Type B pancreatic cell (in vitro differentiated cells): Measurements from ENCODE around the gene GIMAP5. TPM values are rescaled to one million over a fixed set of nuclear protein-coding genes. Genes with fewer than 3 reads are reported as not detected.

ENCODE experiments used
- DNase-seq: peaks from one replicate; pipeline ENCODE4 v3.0.0; 2021; ENCODE audit warnings: mixed read lengths; ENCODE audit not compliant: unreplicated experiment; ENCODE audit errors: extremely low spot score
- H3K27ac Mint-ChIP-seq: 2 replicates; pipeline ENCODE4 v1.8.0; 2021; ENCODE audit warnings: mild to moderate bottlenecking, mixed read lengths
- H3K27me3 Mint-ChIP-seq: 2 replicates; pipeline ENCODE4 v1.8.0; 2021; ENCODE audit warnings: mixed read lengths
- H3K36me3 Mint-ChIP-seq: 2 replicates; pipeline ENCODE4 v1.8.0; 2021; ENCODE audit warnings: mixed read lengths
- H3K4me1 Mint-ChIP-seq: one replicate; pipeline ENCODE4 v1.8.0; 2021; ENCODE audit warnings: mixed read lengths; ENCODE audit not compliant: unreplicated experiment
- H3K4me3 Mint-ChIP-seq: 2 replicates; pipeline ENCODE4 v1.8.0; 2021; ENCODE audit warnings: mild to moderate bottlenecking, mixed read lengths
- H3K9me3 Mint-ChIP-seq: 2 replicates; pipeline ENCODE4 v1.8.0; 2021; ENCODE audit warnings: mixed read lengths
- CTCF ChIP-seq: fragments of 200-600 bp; sonication (generic); conservative IDR thresholded peaks from 2 replicates; pipeline ENCODE4 v1.5.0; 2021; ENCODE audit warnings: antibody characterized with exemption, mild to moderate bottlenecking
- total RNA-seq: library from RNA; stranded (reverse); gene quantifications from 2 replicates; pipeline ENCODE4 v1.2.1, GENCODE V29; 2021; ENCODE audit warnings: low replicate concordance

Gene GIMAP5
- total RNA-seq, 1 donor from 2014 or later: not detected

- H3K27me3 Mint-ChIP-seq: peaks cover 13% of the 10 kb centered on the region
- no peaks in the 10 kb centered on the region for H3K9me3 Mint-ChIP-seq
- no peaks in the 10 kb centered on the region for H3K36me3 Mint-ChIP-seq
- peaks cover 7% of the 10 kb centered on the region for H3K4me1 Mint-ChIP-seq
- no peak for DNase-seq
- TF ChIP-seq CTCF: no peak
- H3K27ac Mint-ChIP-seq: no peak overlapping the region
- no peak overlapping the region for H3K4me3 Mint-ChIP-seq
Observed at GRCh38 chr7:150791746-150792452, 54.7 kb downstream of the GIMAP5 start.

Other genes starting within 250 kb of the GIMAP5 start
- not detected in 2 replicates for gene GIMAP7, start 222.5 kb upstream of the GIMAP5 start, total RNA-seq
- not detected in 2 replicates for gene GIMAP4, start 170.0 kb upstream of the GIMAP5 start, total RNA-seq
- gene GIMAP6, start 105.0 kb upstream of the GIMAP5 start, total RNA-seq: not detected in 2 replicates
- not detected in 2 replicates for gene GIMAP2, start 51.7 kb upstream of the GIMAP5 start, total RNA-seq
- not detected in 2 replicates for gene GIMAP1, start 20.8 kb upstream of the GIMAP5 start, total RNA-seq
- gene TMEM176B, start 62.9 kb downstream of the GIMAP5 start, total RNA-seq: 72.9 and 98.5 TPM in 2 replicates
- 90.1 and 106 TPM in 2 replicates for gene TMEM176A, start 63.4 kb downstream of the GIMAP5 start, total RNA-seq
- 21.4 and 26.2 TPM in 2 replicates for gene AOC1, start 115.1 kb downstream of the GIMAP5 start, total RNA-seq
- gene KCNH2, start 240.9 kb downstream of the GIMAP5 start, total RNA-seq: 8.0 and 10.0 TPM in 2 replicates